NCI-H2227 (cell line): ENCODE data around the gene INMT.

Experiments used
- DNase-seq: peaks from one replicate; lab custom pipeline; 2025; ENCODE audit not compliant: unreplicated experiment; lab: John Stamatoyannopoulos, UW

INMT gene

GRCh38 chr7:30727061-30727945 is 24.6 kb upstream of the INMT start:
- DNase-seq = no peak

DNA sequence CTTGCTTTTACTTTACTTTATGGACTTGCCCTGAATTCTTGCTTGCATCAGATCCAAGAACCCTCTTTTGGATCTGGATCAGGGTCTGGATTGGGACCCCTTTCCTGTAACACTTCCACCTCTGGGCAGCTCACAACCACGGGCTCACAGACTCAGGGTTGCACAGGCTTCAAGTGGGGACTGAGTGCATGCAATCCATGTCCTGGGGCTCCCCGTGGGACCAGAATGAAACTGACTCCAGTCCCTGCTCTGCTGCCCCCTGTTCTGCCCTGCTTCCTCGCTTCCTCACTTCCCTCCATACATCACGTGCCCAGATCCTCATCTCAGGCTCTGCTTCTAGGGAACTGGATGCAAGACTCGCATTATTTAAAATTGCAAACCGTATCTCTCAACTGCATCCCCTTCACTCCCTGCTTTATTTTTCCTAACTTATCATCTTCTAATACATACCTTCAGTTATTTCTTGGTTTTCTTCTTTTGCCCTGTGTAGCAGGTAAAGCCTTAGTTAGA is 23.3 kb upstream of the INMT start:
- DNase-seq = no peak

DNA sequence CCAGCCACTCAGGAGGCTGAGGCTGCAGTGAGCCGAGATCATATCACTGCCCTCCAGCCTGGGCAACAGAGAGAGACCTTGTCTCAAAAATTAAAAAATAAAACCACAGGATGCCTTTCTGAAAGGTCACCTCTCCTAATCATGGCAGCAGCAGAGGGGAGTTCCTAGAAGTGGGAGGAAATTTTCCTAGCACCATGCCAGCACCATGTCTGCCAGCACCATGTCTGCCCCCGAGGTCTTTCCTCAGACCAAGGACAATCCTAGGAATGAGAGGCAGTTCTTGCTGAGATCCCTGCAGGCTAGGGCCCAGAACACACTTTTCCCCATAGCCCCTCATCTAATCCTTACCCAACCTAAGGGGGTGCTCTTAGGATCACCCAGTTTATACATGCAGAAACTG is 22.3 kb upstream of the INMT start:
- DNase-seq = no peak

DNA sequence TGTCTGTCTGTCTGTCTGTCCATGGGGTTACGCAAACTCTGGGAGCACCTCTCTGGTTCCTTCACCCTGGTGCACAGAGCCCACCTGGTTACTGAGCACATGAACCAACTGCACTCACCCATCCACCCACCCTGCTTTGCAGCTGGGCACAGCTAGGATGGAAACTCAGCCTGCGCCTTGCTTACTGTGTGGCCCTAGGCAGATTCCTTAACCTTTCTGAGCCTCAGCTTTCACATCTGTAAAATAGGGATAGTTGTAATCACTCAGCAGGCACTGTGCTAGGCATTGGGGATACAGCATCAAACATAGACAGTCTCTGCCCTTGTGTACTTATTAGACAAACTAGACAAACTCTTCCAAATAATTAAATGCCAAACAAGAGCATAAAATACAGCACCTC is 21.8 kb upstream of the INMT start:
- no peak for DNase-seq

GRCh38 chr7:30730996-30731395 is 20.9 kb upstream of the INMT start:
- no peak for DNase-seq

DNA sequence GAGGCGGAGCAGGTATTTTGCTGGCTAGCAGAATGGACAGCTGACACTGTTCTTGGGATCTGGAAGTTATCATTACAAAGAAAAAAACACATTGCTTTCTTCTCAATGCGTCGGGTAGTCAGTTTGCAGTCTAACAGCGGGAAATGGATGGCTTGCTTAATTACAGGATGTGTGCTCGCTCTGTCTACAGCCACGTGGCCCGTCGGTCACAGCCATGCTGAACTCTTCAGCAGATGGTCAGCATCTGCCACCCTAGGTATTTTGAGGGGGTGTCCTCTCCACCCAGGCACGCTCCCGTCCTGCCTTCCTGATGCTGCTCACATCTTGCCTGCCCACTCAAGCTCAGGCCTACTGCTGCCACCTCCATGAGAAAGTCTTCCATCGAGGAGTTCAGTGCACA is 20.4 kb upstream of the INMT start:
- DNase-seq = peak; percentile 30

DNA sequence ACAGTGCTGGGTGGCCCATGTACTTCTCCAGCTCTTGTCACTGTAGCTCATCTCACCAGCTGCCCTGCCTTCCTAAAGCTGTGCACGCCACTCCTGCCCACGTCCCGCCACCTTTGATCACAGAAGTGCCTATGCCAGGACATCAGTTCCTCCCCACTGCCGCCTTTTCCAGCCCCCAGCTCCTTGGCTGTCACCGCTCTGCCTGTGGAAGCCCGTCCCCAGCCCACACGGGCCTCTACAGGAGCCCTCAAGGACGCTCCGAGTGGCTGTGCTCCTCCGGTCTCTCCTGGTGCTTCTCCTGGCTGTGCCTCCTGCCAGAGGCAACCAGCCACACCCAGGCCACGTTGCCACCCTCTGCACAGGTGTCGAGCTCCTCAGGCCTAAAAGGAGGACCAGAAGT is 19.3 kb upstream of the INMT start:
- DNase-seq = no peak

- DNase-seq = no peak
Measured at GRCh38 chr7:30733216-30733615, 18.7 kb upstream of the INMT start.

DNA sequence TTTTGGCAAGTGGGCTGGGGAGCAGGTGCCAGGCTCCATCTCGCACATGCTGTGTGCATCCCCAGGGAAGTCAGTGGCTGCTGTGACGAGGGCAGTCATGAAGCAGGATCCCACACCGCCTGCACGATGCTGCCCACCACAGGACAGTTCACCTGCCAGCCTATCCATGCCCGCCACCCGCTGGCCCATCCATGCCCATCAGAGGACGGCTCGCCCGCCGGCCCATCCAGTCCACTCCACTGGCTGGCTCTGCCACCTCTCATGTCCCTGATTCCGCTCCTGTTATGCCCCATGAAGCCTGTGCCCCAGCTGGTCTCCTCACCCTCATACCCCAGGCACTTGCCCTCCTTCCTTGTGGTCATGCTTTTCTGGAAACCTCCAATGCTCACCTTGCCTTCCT is 18.2 kb upstream of the INMT start:
- DNase-seq = no peak

DNA sequence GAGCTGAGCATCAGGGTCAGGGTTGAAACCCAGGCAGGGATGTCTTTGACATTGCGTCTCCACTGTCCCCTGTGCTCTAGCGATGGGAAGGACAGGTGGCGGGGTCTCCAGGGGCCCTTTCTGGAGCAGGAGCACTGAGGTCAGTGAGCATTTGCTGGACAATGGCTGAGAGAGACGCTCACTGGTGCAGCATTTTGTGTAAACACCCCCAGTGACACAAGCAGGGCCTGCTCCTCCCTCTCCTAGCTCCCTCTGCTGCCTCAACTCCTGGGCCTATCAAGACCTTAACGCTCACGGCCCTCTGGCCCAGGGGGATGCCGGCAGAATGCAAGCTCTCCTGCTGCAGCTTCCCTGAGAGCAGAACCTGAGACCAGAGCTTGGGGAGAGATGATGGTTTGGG is 17.4 kb upstream of the INMT start:
- DNase-seq = no peak

DNA sequence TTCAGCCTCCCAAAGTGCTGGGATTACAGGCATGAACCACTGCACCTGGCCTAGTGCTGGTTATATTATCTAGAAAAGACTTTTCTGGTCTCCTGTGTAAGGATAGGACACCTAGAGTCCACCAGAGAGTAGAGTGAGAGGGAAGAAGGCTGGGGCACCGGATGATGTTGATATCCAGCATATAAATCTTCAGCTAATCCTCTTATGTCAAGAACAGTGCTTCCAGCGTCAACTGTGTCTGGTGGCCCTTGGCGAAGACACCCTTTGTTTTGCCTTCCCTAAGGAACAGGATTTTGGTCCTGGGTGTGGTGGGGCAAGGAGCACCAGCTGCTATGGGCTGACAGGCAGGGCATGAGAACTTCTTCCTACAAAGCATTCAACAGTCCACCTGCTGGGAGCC is 16.3 kb upstream of the INMT start:
- DNase-seq = no peak

DNA sequence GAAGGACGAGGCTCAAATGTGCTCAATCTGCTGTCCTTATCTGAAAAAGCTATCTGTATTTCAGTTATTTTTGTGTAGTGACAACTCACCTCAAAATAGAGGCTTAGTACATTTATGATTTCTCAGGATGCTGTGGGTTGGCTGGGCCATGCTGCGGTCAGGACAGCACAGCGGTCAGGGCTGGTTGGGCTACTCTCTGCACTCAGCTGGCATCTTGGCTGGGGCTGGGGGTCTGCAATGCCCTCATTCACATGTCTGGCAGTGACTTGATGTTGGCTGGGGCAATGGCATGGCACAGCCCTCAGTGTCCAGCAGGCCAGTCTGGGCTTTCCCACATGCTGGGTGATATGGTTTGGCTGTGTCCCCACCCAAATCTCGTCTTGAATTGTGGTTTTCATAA is 15.6 kb upstream of the INMT start:
- DNase-seq = no peak

GRCh38 chr7:30738026-30738915 is 13.7 kb upstream of the INMT start:
- no peak for DNase-seq

DNA sequence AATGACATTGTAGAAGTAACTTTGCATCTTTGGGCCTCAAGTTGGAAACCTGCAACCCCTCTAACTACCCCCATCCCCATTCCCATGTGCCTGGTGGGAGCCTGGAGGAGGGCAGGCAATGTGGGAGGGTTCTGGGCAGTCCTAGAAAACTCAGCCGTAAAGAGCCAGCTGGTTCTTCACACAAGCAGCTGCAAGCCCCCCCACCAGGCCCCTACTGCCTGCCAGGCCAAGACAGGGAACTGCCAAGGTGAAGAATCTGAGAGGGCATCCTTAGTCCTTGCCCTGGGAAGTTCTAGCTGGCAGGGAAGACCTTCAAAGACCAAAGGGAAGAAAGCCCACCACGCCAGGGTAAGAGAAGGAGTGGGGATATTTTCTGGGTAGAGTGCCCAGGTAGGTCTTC is 12.2 kb upstream of the INMT start:
- DNase-seq = no peak

- peak; percentile 80 for DNase-seq
Measured at GRCh38 chr7:30740417-30741181, 11.3 kb upstream of the INMT start.

- DNase-seq = no peak
Measured at GRCh38 chr7:30741289-30741688, 10.6 kb upstream of the INMT start.

GRCh38 chr7:30743371-30744074 is 8.4 kb upstream of the INMT start:
- no peak for DNase-seq

- DNase-seq = no peak
Measured at GRCh38 chr7:30744075-30744417, 7.9 kb upstream of the INMT start.

- no peak for DNase-seq
Measured at GRCh38 chr7:30745261-30745941, 6.5 kb upstream of the INMT start.

DNA sequence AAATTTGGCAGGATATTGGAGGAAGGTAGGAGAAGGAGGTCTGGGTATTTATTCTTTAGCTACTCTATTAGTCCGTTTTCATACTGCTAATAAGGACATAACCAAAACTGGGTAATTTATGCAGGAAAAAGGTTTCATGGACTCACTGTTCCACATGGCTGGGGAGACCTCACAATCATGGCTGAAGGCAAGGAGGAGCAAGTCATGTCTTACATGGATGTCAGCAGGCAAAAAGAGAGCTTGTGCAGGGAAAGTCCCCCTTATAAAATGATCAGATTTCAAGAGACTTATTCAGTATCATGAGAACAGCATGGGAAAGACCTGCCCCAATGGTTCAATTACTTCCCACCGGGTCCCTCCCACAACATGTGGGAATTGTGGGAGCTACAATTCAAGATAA is 1.9 kb upstream of the INMT start:
- DNase-seq = no peak
